HG03342 (cell line): Measurements from ENCODE around the gene TBX10.
"Not testable (repeated sequence)": the region's sequence is repeated elsewhere in the genome, so short reads cannot be mapped to it uniquely, and the experiment has no call there.

Experiments used
- ATAC-seq: cut with Tn5 transposase; IDR thresholded peaks from one replicate; pipeline ENCODE4 v1.9.1; 2021; ENCODE audit warnings: mild to moderate bottlenecking, moderate library complexity; ENCODE audit not compliant: unreplicated experiment

Gene TBX10

GRCh38 chr11:67646535-67647336, 7.2 kb upstream of the TBX10 start:
- no peak for ATAC-seq

GRCh38 chr11:67645521-67646461, 6.2 kb upstream of the TBX10 start:
- ATAC-seq, result no peak

- no peak for ATAC-seq
Observed at GRCh38 chr11:67644472-67645418, 5.2 kb upstream of the TBX10 start.

GRCh38 chr11:67644042-67644441, 4.5 kb upstream of the TBX10 start:
- no peak for ATAC-seq

DNA sequence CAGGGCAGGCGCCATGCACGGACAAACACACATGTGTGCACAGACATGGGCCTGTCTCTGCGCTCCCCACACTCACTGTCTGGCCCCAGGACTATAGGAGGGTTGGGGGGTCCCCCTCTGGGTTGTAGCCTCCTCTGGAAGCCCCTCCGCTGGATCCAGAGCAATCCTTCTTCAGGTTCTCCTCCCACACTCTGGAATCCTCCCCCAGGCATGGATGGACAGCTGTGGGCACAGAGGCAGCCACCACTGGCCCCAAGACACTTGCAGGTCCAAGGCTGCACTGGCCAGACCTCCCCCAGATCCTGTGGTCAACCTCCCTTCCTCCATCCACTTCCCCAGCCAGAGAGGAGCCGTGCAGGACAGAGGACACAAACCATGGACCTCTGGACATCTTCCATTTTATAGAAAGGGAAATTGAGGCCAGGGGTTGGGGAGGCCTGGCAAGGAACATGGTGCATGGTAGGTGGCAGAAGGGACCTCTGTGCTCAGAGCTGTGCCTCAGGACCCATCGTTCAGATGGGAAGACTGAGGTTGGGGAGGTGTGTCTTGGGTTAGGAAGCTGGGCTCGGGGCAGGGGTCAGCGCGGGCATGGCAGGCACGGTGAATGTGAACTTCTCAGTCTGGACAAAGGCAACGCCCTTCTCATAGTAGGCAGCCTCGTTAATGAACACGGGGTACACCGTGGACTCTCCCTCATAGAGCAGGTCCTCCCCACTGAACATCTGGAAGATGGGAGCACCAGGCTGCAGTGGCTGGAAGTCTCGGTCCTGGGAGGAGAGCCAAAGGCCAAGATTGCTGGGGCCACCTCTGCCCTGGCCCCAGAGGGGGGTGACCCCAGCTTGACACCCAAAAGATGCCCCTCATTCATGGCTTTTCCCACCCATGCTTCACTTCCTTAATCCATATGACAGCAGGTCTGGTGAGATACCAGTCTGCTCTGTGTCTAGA, 2.9 kb upstream of the TBX10 start:
- ATAC-seq, result no peak

GRCh38 chr11:67641338-67642172, 2.0 kb upstream of the TBX10 start:
- no peak for ATAC-seq

GRCh38 chr11:67640758-67641337, 1.3 kb upstream of the TBX10 start:
- no peak for ATAC-seq

DNA sequence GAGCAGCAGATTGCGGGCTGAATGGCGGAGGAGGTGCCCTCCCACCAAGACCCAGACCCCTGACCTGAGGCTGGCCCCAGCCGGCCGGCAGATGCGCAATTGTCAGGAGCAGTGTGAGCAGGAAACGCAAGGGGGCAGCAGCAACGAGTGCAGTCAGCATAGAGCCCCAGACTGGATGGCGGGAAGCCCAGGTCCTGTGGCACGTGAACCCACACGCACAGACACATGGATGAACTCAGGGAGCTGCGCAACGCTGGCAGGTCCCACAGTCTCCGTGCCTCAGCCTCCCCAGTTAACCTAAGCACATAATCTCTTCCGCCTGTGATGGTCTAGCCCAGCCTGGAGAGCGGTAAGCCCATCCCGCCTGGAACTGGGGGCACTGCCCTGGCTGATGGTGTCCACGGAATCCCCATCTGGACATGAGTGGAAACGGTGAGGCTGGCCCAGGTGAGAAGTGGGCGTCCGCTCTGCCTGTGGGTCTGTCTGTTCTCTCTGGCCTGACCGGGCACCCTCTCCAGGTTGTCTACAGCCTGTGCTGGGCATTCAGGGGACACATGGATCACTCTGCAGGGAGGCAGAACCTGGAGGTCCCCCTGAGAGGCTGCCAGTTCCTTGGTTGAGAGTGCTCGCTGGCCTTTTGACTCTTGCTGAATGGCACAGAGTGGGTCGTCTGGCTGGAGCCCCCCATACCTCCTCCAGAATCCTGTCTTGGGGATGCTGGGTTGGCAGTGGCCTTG, 626 bp upstream of the TBX10 start:
- ATAC-seq, result no peak

- no peak for ATAC-seq
Observed at GRCh38 chr11:67638535-67639437, 777 bp downstream of the TBX10 start.

DNA sequence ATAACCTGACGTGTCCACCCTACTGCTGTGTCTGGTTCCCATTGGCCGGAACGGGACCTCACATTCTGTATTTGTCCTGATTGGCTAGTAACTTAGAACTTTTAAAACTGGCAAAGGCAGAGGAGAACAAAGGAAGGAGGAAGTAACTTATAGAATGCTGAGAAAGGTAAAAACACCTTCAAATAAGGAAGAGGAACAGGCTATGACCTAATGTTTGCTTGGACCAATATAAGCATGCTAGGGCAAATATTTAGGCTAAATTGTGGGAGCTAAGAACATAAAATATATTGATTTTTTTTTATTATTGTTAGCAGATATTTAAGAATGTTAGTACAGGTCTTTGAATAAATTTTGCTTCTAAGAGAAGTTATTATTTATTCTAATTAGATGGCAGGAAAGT, 2.1 kb downstream of the TBX10 start:
- not testable (repeated sequence) for ATAC-seq

- no peak for ATAC-seq
Observed at GRCh38 chr11:67636962-67637361, 2.6 kb downstream of the TBX10 start.

GRCh38 chr11:67635231-67635521, 4.4 kb downstream of the TBX10 start:
- no peak for ATAC-seq

DNA sequence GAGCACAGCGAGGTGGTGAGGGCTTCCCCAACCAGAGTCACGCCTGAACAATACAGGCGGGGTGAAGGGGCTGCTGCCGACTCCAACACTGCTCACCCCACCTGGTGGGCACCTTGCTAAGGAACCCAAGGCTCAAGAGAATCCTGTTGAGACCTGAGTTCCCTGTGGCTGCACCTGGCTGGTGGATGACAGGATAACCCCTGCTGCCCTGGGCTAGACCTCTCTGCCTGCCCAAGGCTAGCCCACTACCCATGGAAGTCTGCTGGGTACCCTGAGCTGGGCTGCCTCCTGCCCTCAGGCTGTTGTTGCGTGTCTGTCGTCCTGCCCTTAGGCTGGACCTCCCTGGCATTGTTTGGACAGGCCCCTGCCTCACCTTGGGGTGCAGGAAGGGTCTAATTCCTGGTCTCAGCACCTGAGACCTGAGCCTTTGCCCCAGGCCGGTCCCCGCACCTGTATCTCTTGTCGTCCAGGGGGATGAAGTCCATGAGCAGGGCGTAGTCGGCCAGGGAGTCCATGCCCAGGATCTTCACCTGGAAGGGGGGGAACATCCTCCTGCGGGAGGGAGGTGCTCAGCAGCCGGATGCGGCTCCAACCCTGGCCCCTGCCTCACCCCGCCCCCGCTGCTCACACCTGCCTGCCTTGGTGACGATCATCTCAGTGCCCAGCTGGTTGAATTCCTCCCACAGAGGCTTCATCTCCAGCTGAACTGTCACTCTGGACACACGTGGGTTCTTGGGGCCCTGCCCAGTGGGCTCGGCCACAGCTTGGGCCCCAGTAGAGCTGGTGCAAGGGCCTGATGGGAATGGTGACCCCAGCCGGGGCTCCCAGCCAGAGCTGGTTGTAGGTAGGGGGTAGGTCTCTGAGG, 5.0 kb downstream of the TBX10 start:
- no peak for ATAC-seq

GRCh38 chr11:67633758-67634365, 5.7 kb downstream of the TBX10 start:
- no peak for ATAC-seq

GRCh38 chr11:67632982-67633755, 6.4 kb downstream of the TBX10 start:
- ATAC-seq, result no peak
